Mucosa of stomach (tissue), 1 donor: ENCODE measurements around the gene PAN2.
"Not testable (repeated sequence)": the region's sequence is repeated elsewhere in the genome, so short reads cannot be mapped to it uniquely, and the experiment has no call there.

Source experiments
- H3K27me3 ChIP-seq: one replicate; pipeline ENCODE4 v1.7.0; 2013; ENCODE audit warnings: mild to moderate bottlenecking, low read length; ENCODE audit not compliant: control insufficient read depth, insufficient read depth
- H3K36me3 ChIP-seq: one replicate; pipeline ENCODE4 v1.7.0; 2013; ENCODE audit warnings: low read length; ENCODE audit not compliant: control insufficient read depth, insufficient read depth
- H3K4me1 ChIP-seq: one replicate; pipeline ENCODE4 v1.7.0; 2013; ENCODE audit warnings: mild to moderate bottlenecking, low read length; ENCODE audit not compliant: control insufficient read depth, insufficient read depth
- H3K4me3 ChIP-seq: one replicate; pipeline ENCODE4 v1.7.0; 2013; ENCODE audit warnings: low read length
- H3K9ac ChIP-seq: one replicate; pipeline ENCODE4 v1.7.0; 2013; ENCODE audit warnings: mild to moderate bottlenecking, low read length, moderate library complexity
- H3K9me3 ChIP-seq: one replicate; pipeline ENCODE4 v1.7.0; 2013; ENCODE audit warnings: mild to moderate bottlenecking, low read length, moderate library complexity; ENCODE audit not compliant: control insufficient read depth
- donor health status: Pancreatic carcinoma.

Gene PAN2

DNA sequence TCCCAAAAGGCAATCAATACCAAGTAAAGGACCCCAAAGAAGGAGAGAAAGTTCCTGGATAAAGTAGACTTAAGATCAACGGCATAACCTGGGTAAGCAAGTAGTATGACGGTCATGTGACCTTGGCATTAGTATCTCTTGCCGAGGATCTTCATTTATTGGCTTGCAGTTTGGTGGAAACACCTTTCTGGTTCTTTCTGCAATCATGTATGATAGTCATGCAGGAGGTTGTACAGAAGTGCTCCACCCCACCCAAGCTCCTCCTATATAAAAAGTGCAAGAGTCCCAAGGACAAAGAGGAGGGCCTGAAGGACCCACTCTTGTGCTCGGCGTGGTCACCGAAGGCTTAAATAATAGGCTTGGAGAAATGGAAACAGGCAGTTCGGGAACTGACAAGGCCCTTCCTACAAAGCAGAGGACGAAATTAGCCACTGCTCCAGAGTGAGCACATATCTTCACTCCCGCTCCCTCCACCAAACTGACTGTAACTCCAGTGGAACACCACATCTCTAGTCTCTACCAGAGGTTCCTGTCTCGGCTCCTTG is 34.4 kb downstream of the PAN2 start:
- Histone ChIP-seq H3K36me3 (no peaks in the 10 kb centered on the region), H3K4me3 (peak overlapping the region; percentile 76), H3K9me3 (no peaks in the 10 kb centered on the region), H3K4me1 (peaks cover 31% of the 10 kb centered on the region), H3K27me3 (no peaks in the 10 kb centered on the region), H3K9ac (peak overlapping the region; percentile 76)

DNA sequence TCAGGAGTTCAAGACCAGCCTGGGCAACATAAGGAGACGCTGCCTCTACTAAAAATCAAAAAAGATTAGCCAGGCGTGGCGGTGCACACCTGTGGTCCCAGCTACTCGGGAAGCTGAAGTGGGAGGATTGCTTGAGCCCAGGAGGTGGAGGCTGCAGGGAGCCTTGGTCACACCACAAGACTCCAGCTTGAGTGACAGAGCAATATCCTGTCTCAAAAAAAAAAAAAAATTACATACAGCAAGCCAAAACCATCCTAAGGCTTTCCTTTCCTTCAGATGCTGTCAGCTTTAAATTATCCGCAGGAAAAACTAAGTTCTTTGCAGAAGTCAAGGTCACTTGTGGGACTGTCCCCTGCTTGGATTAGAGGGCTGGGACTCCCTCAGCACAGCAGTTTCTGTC is 35.0 kb downstream of the PAN2 start:
- H3K36me3 ChIP-seq = no peaks in the 10 kb centered on the region
- H3K4me1 ChIP-seq = peaks cover 31% of the 10 kb centered on the region
- H3K4me3 ChIP-seq = peak overlapping the region; percentile 76
- H3K27me3 ChIP-seq = no peaks in the 10 kb centered on the region
- no peaks in the 10 kb centered on the region for H3K9me3 ChIP-seq
- peak overlapping the region; percentile 76 for H3K9ac ChIP-seq

DNA sequence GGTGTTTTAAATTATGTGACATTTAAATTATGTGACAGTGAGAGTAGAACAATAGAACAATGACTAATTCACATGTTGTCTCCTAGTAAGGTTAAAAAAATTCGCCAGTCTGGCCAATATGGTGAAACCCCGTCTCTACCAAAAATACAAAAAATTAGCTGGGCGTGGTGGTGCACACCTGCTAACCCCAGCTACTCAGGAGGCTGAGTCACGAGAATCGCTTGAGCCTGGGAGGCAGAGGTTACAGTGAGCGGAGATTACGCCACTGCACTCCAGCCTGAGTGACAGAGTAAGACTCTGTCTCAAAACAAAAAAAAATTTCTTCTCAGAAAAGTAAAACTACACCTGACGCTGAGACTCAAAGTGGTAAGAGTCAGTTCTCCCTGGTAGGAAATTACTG is 36.4 kb downstream of the PAN2 start:
- H3K9me3 ChIP-seq = no peaks in the 10 kb centered on the region
- H3K9ac ChIP-seq = no peak overlapping the region
- H3K27me3 ChIP-seq = no peaks in the 10 kb centered on the region
- H3K4me3 ChIP-seq = no peak overlapping the region
- H3K36me3 ChIP-seq = no peaks in the 10 kb centered on the region
- H3K4me1 ChIP-seq = peaks cover 31% of the 10 kb centered on the region

- Histone ChIP-seq H3K4me3 (no peak overlapping the region), H3K4me1 (peaks cover 21% of the 10 kb centered on the region), H3K36me3 (no peaks in the 10 kb centered on the region), H3K9me3 (no peaks in the 10 kb centered on the region), H3K27me3 (no peaks in the 10 kb centered on the region), H3K9ac (peak overlapping the region; percentile 1)
These were observed 37.5 kb downstream of the PAN2 start for GRCh38 chr12:56296295-56296694.

- no peaks in the 10 kb centered on the region for H3K9me3 ChIP-seq
- H3K36me3 ChIP-seq = no peaks in the 10 kb centered on the region
- H3K27me3 ChIP-seq = no peaks in the 10 kb centered on the region
- H3K4me1 ChIP-seq = peaks cover 5% of the 10 kb centered on the region
- no peak overlapping the region for H3K9ac ChIP-seq
- no peak overlapping the region for H3K4me3 ChIP-seq
These were observed 40.0 kb downstream of the PAN2 start for GRCh38 chr12:56293795-56294194.

DNA sequence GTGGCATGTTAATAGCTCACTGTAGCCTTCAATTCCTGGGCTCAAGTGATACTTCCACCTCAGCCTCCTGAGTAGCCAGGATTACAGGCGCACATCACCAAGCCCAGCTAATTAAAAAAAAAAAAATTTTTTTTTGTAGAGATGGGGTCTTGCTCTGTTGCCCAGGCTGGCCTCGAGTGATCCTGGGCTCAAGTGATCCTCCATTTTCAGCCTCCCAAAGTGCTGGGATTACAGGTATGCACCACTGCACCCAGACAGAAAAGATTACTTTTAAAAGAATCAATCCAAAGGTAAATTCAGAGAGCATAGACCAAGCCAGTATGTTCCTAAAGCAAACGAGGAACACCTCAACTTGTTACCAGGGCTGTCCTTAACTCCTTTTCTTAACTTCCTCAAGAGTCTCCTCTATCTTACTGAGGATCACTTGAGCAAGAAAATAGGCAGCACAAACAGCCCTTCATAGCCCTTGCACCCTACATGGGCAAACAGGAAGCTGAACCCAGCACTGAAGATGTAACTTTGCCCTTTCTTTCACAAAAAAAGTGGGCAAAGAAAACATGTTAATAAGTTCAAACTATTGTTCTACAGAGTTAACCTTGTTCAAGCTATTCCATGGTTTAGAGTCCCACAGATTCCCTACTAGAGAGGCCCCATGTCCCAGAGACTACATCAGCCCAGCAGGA is 45.0 kb downstream of the PAN2 start:
- Histone ChIP-seq H3K36me3 (no peaks in the 10 kb centered on the region), H3K4me1 (no peaks in the 10 kb centered on the region)

GRCh38 chr12:56286044-56286830 is 47.6 kb downstream of the PAN2 start:
- Histone ChIP-seq H3K4me3 (no peak overlapping the region), H3K9ac (no peak overlapping the region), H3K4me1 (no peaks in the 10 kb centered on the region), H3K36me3 (no peaks in the 10 kb centered on the region), H3K9me3 (no peaks in the 10 kb centered on the region), H3K27me3 (no peaks in the 10 kb centered on the region)

More for the DNA sequence above, 45.0 kb downstream of the PAN2 start:
- Histone ChIP-seq H3K9me3 (no peaks in the 10 kb centered on the region), H3K27me3 (no peaks in the 10 kb centered on the region), H3K9ac (no peak overlapping the region), H3K4me3 (no peak overlapping the region)

GRCh38 chr12:56284263-56284662 is 49.5 kb downstream of the PAN2 start:
- H3K4me3 ChIP-seq, H3K36me3 ChIP-seq, H3K9ac ChIP-seq, H3K27me3 ChIP-seq, H3K4me1 ChIP-seq, H3K9me3 ChIP-seq: not testable (repeated sequence)

DNA sequence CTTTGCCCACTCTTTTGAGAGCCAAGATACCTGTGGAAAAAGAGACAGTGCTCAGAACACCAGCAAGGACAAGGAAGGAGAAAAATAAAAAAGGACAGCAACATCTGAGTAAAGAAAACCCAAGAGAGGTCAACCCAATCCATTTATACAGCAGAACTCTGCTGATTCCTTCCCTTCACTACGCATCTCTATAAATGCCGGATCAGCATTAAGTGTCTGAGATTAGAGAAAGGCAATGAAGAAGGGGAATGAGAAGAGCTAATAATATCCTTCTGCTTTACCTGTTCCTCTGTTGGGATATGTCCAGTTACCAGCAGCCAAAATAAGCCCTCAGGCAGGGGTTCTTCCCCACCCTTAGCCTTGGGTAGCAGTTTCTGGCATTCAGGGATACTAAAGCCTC is 51.2 kb downstream of the PAN2 start:
- H3K4me1 ChIP-seq = no peaks in the 10 kb centered on the region
- H3K9me3 ChIP-seq = no peaks in the 10 kb centered on the region
- H3K4me3 ChIP-seq = no peak overlapping the region
- H3K9ac ChIP-seq = no peak overlapping the region
- no peaks in the 10 kb centered on the region for H3K36me3 ChIP-seq
- H3K27me3 ChIP-seq = no peaks in the 10 kb centered on the region

DNA sequence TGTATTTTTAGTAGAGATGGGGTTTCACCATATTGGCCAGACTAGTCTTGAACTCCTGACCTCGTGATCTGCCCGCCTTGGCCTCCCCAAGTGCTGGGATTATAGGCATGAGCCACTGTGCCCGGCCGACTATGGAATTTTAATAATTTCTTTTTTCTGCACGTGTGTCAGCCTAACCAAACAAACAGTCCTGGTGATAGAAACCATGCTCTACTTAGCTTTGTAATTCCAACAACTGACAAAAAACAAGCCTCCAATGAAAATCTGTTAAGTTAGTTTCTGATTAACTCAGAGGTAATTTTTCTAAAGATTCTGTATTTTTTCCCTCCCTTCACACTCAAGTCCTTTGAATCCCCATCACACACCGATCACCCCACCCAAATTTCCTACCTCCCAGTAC is 51.8 kb downstream of the PAN2 start:
- no peak overlapping the region for H3K4me3 ChIP-seq
- H3K36me3 ChIP-seq = no peaks in the 10 kb centered on the region

DNA sequence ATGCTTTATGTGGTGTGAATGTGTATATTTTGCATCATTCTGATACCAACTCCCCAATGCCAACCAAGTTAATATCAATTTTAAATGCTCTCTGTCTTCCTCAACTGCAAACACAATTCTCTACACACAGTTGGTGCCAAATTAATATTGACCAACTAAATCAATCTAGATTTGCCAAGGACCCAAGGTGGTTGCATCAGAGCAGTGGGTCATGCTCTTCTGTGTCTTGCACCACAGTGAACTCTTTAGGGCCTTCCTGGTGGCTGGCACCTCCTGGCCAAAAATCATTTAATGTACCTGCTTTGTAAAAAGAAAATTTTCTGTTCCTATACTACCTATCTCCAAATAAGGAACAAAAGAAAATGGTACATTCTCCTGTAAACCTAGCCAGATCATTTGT is 53.0 kb downstream of the PAN2 start:
- H3K27me3 ChIP-seq = no peaks in the 10 kb centered on the region
- no peak overlapping the region for H3K4me3 ChIP-seq
- no peaks in the 10 kb centered on the region for H3K36me3 ChIP-seq
- no peak overlapping the region for H3K9ac ChIP-seq
- H3K9me3 ChIP-seq = no peaks in the 10 kb centered on the region
- H3K4me1 ChIP-seq = no peaks in the 10 kb centered on the region

More for the DNA sequence above, 51.8 kb downstream of the PAN2 start:
- Histone ChIP-seq H3K27me3 (no peaks in the 10 kb centered on the region), H3K9me3 (no peaks in the 10 kb centered on the region), H3K9ac (no peak overlapping the region), H3K4me1 (no peaks in the 10 kb centered on the region)

- Histone ChIP-seq H3K9me3 (no peaks in the 10 kb centered on the region), H3K36me3 (no peaks in the 10 kb centered on the region), H3K4me3 (no peak overlapping the region)
These were observed 54.9 kb downstream of the PAN2 start for GRCh38 chr12:56278905-56279304.

More at GRCh38 chr12:56278905-56279304, 54.9 kb downstream of the PAN2 start:
- no peak overlapping the region for H3K9ac ChIP-seq
- H3K4me1 ChIP-seq = no peaks in the 10 kb centered on the region
- no peaks in the 10 kb centered on the region for H3K27me3 ChIP-seq
